Fibroblast of villous mesenchyme (primary cell): Measurements from ENCODE around the gene CPLX3. TPM values are rescaled to one million over a fixed set of nuclear protein-coding genes. Genes with fewer than 3 reads are reported as not detected.

Experiments used
- DNase-seq: peaks from one replicate; pipeline ENCODE4 v3.0.0-alpha.2; 2010; ENCODE audit warnings: low read depth
- H3K4me3 ChIP-seq: 2 replicates; pipeline ENCODE4 v1.5.1; 2011; ENCODE audit warnings: low read depth, mild to moderate bottlenecking, low read length
- total RNA-seq: library from RNA; depleted of rRNA; stranded (reverse); fragments of >200 nt; gene quantifications from 2 replicates; pipeline ENCODE4 v1.2.3, GENCODE V29; 2012
- TF ChIP-seq, protein P1 (sequence below): IDR thresholded peaks from 2 replicates; pipeline ENCODE4 v1.5.1; 2012; ENCODE audit warnings: low read depth, mild to moderate bottlenecking, low read length; ENCODE audit not compliant: insufficient read depth

Gene CPLX3
- total RNA-seq, 1 donor = not detected

- TF ChIP-seq, protein P1, sequence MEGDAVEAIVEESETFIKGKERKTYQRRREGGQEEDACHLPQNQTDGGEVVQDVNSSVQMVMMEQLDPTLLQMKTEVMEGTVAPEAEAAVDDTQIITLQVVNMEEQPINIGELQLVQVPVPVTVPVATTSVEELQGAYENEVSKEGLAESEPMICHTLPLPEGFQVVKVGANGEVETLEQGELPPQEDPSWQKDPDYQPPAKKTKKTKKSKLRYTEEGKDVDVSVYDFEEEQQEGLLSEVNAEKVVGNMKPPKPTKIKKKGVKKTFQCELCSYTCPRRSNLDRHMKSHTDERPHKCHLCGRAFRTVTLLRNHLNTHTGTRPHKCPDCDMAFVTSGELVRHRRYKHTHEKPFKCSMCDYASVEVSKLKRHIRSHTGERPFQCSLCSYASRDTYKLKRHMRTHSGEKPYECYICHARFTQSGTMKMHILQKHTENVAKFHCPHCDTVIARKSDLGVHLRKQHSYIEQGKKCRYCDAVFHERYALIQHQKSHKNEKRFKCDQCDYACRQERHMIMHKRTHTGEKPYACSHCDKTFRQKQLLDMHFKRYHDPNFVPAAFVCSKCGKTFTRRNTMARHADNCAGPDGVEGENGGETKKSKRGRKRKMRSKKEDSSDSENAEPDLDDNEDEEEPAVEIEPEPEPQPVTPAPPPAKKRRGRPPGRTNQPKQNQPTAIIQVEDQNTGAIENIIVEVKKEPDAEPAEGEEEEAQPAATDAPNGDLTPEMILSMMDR = no peak
- DNase-seq = no peak
- H3K4me3 ChIP-seq = no peak overlapping the region
These were observed 16.5 kb upstream of the CPLX3 start for GRCh38 chr15:74809956-74810355.

DNA sequence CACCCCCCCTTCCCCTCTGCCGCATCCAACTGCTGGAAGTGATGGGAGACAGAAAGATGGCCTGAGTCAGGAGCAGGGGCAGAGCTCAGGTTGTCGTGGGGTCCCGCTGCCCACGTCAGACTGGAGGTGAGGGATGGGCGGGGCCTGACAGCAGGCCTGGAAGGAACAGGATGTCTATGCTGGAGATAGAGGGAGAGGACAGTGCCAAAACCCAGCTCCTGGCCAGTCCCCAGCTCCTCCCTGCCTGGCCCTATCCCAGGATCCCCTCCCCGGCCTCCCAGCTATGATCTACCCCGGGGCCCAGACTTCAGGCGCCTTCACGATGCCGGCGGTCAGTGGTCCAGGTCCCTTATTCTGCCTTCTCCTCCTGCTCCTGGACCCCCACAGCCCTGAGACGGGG lies 13.9 kb upstream of the CPLX3 start, which contains the start of gene LMAN1L:
Gene LMAN1L (plus strand): TSS at position 303 of the 400 bp plus-strand sequence. CDS start 20 bp downstream, at position 323.
- DNase-seq = no peak
- TF ChIP-seq, protein P1 = no peak
- no peak within 1 kb of the TSS for H3K4me3 ChIP-seq

DNA sequence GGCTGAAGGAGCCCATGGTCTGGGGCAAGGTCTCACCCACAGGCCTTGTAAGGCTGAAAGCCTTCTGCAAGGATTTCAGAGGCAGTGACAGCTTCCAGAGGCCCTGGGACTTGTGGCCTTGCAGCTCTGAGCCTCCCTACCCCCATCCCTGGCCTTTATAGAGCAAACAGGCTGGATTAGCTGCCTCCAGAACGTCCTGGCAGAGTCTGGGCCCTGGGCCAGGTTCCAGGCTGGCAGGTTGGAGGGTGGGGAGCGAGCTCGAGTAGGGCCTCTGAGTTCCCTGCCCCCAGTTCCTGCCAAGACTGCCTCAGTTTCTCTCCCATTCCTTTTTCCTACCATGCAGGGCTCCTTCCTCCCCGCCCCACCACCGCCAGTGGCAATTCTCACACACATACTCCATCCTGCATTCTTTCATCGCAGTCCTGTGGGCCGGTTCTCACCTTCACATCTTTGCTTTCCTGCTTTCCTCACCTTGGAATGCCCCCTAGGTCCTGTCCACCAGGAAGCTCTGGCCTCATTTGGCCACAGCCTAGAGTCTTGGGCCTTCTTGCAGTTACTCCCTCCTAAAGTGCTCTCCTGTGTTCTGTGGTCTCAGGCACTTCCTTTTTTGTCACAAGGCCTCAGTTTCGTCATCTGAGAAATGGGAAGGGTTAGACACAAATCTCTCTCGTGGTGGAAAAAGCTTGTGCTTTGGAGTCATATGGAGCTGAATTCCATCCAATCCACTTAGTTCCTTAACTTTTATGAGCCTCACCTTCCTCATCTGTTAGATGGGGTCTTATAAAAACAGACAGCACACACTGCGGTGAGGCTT lies 11.1 kb upstream of the CPLX3 start:
- H3K4me3 ChIP-seq = no peak overlapping the region
- no peak for DNase-seq
- TF ChIP-seq, protein P1 = no peak

DNA sequence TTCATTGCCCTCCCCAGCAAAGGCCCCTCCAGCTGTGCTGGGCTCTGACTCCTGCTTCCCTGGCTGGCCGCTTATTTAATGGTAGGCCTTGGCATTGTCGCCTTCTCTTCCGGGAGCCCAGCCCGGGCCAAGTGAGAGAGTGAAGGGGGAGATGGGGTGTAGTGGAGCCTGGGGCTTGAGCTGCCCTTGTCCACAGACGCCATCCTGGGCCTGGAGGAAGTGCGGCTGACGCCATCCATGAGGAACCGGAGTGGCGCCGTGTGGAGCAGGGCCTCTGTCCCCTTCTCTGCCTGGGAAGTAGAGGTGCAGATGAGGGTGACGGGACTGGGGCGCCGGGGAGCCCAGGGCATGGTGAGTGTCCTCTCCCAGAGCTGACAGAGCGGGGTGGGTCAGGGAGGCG lies 10.5 kb upstream of the CPLX3 start:
- DNase-seq = no peak
- H3K4me3 ChIP-seq = no peak overlapping the region
- TF ChIP-seq, protein P1 = no peak

DNA sequence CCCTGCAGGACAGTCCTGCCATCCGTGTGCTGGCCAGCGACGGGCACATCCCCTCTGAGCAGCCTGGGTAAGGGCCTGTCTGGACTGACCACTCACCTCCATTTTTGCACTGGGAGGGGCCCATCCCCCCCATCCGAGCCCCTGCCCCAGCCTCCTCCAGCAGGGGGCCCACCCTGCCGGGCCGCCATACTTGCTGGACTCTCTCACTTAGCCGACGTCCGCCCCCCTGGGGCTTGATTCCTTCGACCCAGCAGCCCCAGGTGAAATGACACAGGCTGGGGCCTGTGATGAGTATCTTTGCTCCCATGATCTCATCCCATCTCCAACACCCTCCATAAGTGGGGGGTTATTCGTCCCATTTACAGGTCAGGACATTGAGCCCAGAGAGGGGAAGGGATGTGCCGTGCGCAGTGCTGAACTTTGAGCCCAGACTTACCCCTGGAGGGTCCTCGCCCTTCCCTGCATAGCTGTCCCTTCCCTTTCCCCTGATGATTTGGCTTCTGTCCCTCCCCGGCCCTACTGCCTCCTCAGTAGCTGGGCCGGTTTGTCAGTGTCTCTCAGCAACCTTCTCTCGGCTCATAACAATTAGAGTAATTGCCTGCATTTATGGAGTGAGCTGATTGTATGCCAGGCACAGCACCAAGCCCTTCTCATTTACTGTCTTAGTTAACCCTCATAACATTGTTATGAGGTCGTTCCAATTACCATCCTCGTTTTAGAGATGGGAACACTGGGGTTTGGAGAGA lies 9.6 kb upstream of the CPLX3 start:
- no peak for DNase-seq
- no peak overlapping the region for H3K4me3 ChIP-seq
- TF ChIP-seq, protein P1 = no peak

- TF ChIP-seq, protein P1 = peak; percentile 8
- no peak overlapping the region for H3K4me3 ChIP-seq
- peak; percentile 8 for DNase-seq
These were observed 9.1 kb upstream of the CPLX3 start for GRCh38 chr15:74817370-74817737.
